PFSK-1 (cell line): Measurements from ENCODE around the gene LBH.

Experiments used
- FOXP2 ChIP-seq: optimal IDR thresholded peaks from 2 replicates; pipeline ENCODE3; 2011; ENCODE audit warnings: borderline replicate concordance, control low read depth, inconsistent platforms; ENCODE audit not compliant: insufficient read depth; ENCODE audit errors: extremely low read length, extremely low read depth
- POLR2AphosphoS5 ChIP-seq: IDR thresholded peaks from 2 replicates; pipeline ENCODE4 v1.6.1; 2012; ENCODE audit warnings: low read depth, mild to moderate bottlenecking, control low read depth, low read length, moderate library complexity
- REST ChIP-seq, 2 experiments: IDR thresholded peaks; 2 replicates each; pipeline versions ENCODE4 v1.6.1 to v1.8.0; 2011 to 2012; ENCODE audit warnings: low read depth in 2 of 2, low read length in 2 of 2, control low read depth in 1 of 2, inconsistent platforms in 1 of 2, mild to moderate bottlenecking in 1 of 2, moderate library complexity in 1 of 2; ENCODE audit not compliant: insufficient read depth in 1 of 2
- SIN3A ChIP-seq: IDR thresholded peaks from 2 replicates; pipeline ENCODE4 v1.6.1; 2012; ENCODE audit warnings: mild to moderate bottlenecking, low read length, moderate library complexity, borderline replicate concordance; ENCODE audit not compliant: insufficient read depth
- TAF1 ChIP-seq: IDR thresholded peaks from 2 replicates; pipeline ENCODE4 v1.6.1; 2012; ENCODE audit warnings: low read length, control low read depth, borderline replicate concordance; ENCODE audit not compliant: insufficient read depth

Gene LBH

GRCh38 chr2:30190637-30191036 is 40.7 kb upstream of the LBH start:
- TF ChIP-seq FOXP2 (no peak), POLR2AphosphoS5 (no peak), SIN3A (no peak), TAF1 (no peak), REST (IDR thresholded peaks at IDR 0.05; ENCODE audit: insufficient read depth in 1 of 2, low read depth in 2 of 2, low read length in 2 of 2) (no peak)

- no peak for TF ChIP-seq TAF1
- no peak for TF ChIP-seq POLR2AphosphoS5
Observed at GRCh38 chr2:30191107-30191506, 40.2 kb upstream of the LBH start.

DNA sequence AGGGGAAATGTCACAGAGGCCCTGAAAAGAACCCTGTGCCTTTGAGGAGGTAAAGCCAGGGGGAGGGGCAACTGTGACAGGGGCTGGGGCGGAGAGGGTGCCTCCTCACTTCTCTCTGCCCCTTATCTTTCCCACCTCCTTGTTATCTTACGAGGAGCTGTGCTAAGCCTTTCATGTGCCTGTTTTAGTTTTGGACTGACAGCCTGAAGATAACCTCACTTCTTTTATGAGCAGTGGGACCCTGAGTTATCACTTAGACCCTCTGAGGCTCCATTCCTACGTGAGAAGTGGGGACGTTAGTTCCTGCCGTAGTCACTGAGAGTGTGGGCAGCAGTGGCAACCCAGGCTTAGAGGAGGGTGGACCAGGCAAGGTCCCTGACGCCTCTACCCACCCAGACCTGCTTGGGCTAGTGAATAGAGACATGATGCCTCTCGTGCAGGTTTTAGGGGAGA is 39.5 kb upstream of the LBH start:
- TF ChIP-seq REST (IDR thresholded peaks at IDR 0.05; ENCODE audit: insufficient read depth in 1 of 2, low read depth in 2 of 2, low read length in 2 of 2) (no peak), TAF1 (no peak), SIN3A (no peak), POLR2AphosphoS5 (no peak), FOXP2 (no peak)

GRCh38 chr2:30192314-30192713 is 39.0 kb upstream of the LBH start:
- TF ChIP-seq TAF1, result no peak
- no peak for TF ChIP-seq POLR2AphosphoS5

GRCh38 chr2:30193104-30193681 is 38.1 kb upstream of the LBH start:
- TF ChIP-seq TAF1 (no peak), REST (IDR thresholded peaks at IDR 0.05; ENCODE audit: insufficient read depth in 1 of 2, low read depth in 2 of 2, low read length in 2 of 2) (no peak), SIN3A (no peak), FOXP2 (no peak), POLR2AphosphoS5 (no peak)

GRCh38 chr2:30194421-30194820 is 36.9 kb upstream of the LBH start:
- TF ChIP-seq FOXP2 (no peak), POLR2AphosphoS5 (no peak), TAF1 (no peak), SIN3A (no peak), REST (IDR thresholded peaks at IDR 0.05; ENCODE audit: insufficient read depth in 1 of 2, low read depth in 2 of 2, low read length in 2 of 2) (no peak)
